H1 (cell line): ENCODE measurements around the gene PURB. TPM values are rescaled to one million over a fixed set of nuclear protein-coding genes. Genes with fewer than 3 reads are reported as not detected.

Experiments
- CTCF ChIA-PET: fragments of 300-600 bp; sonication (Branson Sonifier 250); formaldehyde crosslinking; loops from one replicate; lab custom pipeline; 2021; ENCODE audit not compliant: partially characterized antibody; lab: Charles Lee
- POLR2A ChIA-PET: fragments of 300-600 bp; sonication (Branson Sonifier 250); formaldehyde crosslinking; loops from one replicate; lab custom pipeline; 2021; ENCODE audit warnings: inconsistent platforms; ENCODE audit not compliant: partially characterized antibody; lab: Charles Lee
- DNase-seq, 2 experiments: peaks; one replicate each; pipeline versions ENCODE4 v3.0.0 to v3.0.0-alpha.2; 2010 to 2022; ENCODE audit warnings: low spot score in 2 of 2, low read depth in 1 of 2, mixed read lengths in 1 of 2
- FAIRE-seq: peaks from 2 replicates; lab custom pipeline; 2011; peaks lifted over from hg19 to GRCh38; lab: Jason Lieb, UNC
- H2AFZ ChIP-seq: 2 replicates; pipeline ENCODE4 v1.8.1; 2012; ENCODE audit warnings: low read length, inconsistent platforms
- H2AK5ac ChIP-seq: 2 replicates; pipeline ENCODE4 v1.6.1; 2013; ENCODE audit warnings: low read depth, low read length
- H2BK120ac ChIP-seq: replicated peaks from 2 replicates; pipeline ENCODE3; 2013; ENCODE audit warnings: low read depth, low read length, inconsistent platforms
- H2BK12ac ChIP-seq: 2 replicates; pipeline ENCODE4 v1.6.1; 2013; ENCODE audit warnings: low read depth, low read length
- H2BK15ac ChIP-seq: 2 replicates; pipeline ENCODE4 v1.6.1; 2013; ENCODE audit warnings: low read length
- H2BK20ac ChIP-seq: 2 replicates; pipeline ENCODE4 v1.6.1; 2013; ENCODE audit warnings: low read length
- H2BK5ac ChIP-seq: 2 replicates; pipeline ENCODE4 v1.6.1; 2013; ENCODE audit warnings: low read depth, low read length
- H3K14ac ChIP-seq: 2 replicates; pipeline ENCODE4 v1.6.1; 2013; ENCODE audit warnings: inconsistent platforms; ENCODE audit not compliant: insufficient read length
- H3K18ac ChIP-seq: 2 replicates; pipeline ENCODE4 v1.6.1; 2013; ENCODE audit warnings: low read length; ENCODE audit errors: extremely low read depth
- H3K23ac ChIP-seq: 2 replicates; pipeline ENCODE4 v1.6.1; 2013; ENCODE audit warnings: inconsistent platforms; ENCODE audit not compliant: insufficient read length
- H3K23me2 ChIP-seq: 2 replicates; pipeline ENCODE4 v1.6.1; 2013; ENCODE audit warnings: low read depth, low read length
- H3K27ac ChIP-seq: 2 replicates; pipeline ENCODE4 v1.6.1; 2011; ENCODE audit warnings: low read depth, low read length, inconsistent platforms
- H3K27me3 ChIP-seq, 4 experiments: replicated peaks in 1 of 4; 1 replicate in 1 of 4; 2 replicates in 3 of 4; pipeline versions ENCODE4 v1.6.1 to v1.8.1; 2011 to 2013; ENCODE audit warnings: low read length in 3 of 4, mild to moderate bottlenecking in 3 of 4, inconsistent platforms in 2 of 4, mixed read lengths in 2 of 4, moderate library complexity in 1 of 4; ENCODE audit not compliant: control insufficient read depth in 3 of 4, insufficient read depth in 3 of 4; ENCODE audit errors: extremely low read depth in 1 of 4
- H3K36me3 ChIP-seq, 4 experiments: 2 replicates each; pipeline versions ENCODE4 v1.6.1 to v1.8.1; 2011 to 2013; ENCODE audit warnings: mild to moderate bottlenecking in 4 of 4, low read length in 3 of 4, moderate library complexity in 2 of 4, control low read depth in 1 of 4, inconsistent platforms in 1 of 4; ENCODE audit not compliant: insufficient read depth in 4 of 4, control insufficient read depth in 2 of 4
- H3K4ac ChIP-seq: replicated peaks from 2 replicates; pipeline ENCODE3; 2013; ENCODE audit warnings: low read length, low read depth, mixed read lengths, inconsistent platforms; ENCODE audit not compliant: insufficient read length
- H3K4me1 ChIP-seq, 4 experiments: replicated peaks in 1 of 4; 1 replicate in 1 of 4; 2 replicates in 3 of 4; pipeline versions ENCODE4 v1.6.1 to v1.8.1; 2011 to 2013; ENCODE audit warnings: low read length in 3 of 4, inconsistent platforms in 2 of 4, mixed read lengths in 1 of 4; ENCODE audit not compliant: insufficient read depth in 4 of 4, control insufficient read depth in 3 of 4
- H3K4me2 ChIP-seq, 2 experiments: 2 replicates each; pipeline versions ENCODE4 v1.6.1 to v1.8.1; 2011 to 2013; ENCODE audit warnings: low read depth in 2 of 2, low read length in 2 of 2, control low read depth in 1 of 2, inconsistent platforms in 1 of 2, mild to moderate bottlenecking in 1 of 2; ENCODE audit not compliant: insufficient read depth in 1 of 2
- H3K4me3 ChIP-seq, 4 experiments: fragments of 200-600, 300-600 bp in 1 of 4; sonication (generic), shearing (Covaris generic), sonication (Bioruptor Twin) in 1 of 4; 2 replicates each; pipeline versions ENCODE4 v1.5.1 to v1.8.1; 2011 to 2016; ENCODE audit warnings: low read length in 4 of 4, low read depth in 3 of 4, control low read depth in 2 of 4, inconsistent platforms in 2 of 4, mild to moderate bottlenecking in 2 of 4, mixed read lengths in 1 of 4, moderate library complexity in 1 of 4; ENCODE audit not compliant: insufficient read depth in 2 of 4; ENCODE audit errors: extremely low read depth in 1 of 4
- H3K56ac ChIP-seq: replicated peaks from 2 replicates; pipeline ENCODE3; 2013; ENCODE audit warnings: low read depth, mild to moderate bottlenecking, mixed read lengths, low read length, inconsistent platforms; ENCODE audit not compliant: insufficient read length
- H3K79me1 ChIP-seq: 2 replicates; pipeline ENCODE4 v1.6.1; 2013; ENCODE audit warnings: low read depth, low read length, control low read depth
- H3K79me2 ChIP-seq, 2 experiments: 2 replicates each; pipeline versions ENCODE4 v1.6.1 to v1.8.1; 2012 to 2013; ENCODE audit warnings: low read length in 2 of 2, mild to moderate bottlenecking in 2 of 2, inconsistent platforms in 1 of 2; ENCODE audit not compliant: insufficient read depth in 2 of 2, control insufficient read depth in 1 of 2
- H3K9ac ChIP-seq, 4 experiments: replicated peaks in 1 of 4; 1 replicate in 1 of 4; 2 replicates in 3 of 4; pipeline versions ENCODE4 v1.6.1 to v1.8.1; 2011 to 2013; ENCODE audit warnings: low read depth in 3 of 4, low read length in 3 of 4, control low read depth in 2 of 4, mild to moderate bottlenecking in 2 of 4, moderate library complexity in 2 of 4, inconsistent platforms in 1 of 4; ENCODE audit errors: extremely low read depth in 1 of 4
- H3K9me3 ChIP-seq, 2 experiments: 2 replicates each; pipeline versions ENCODE4 v1.6.1 to v1.8.1; 2012 to 2013; ENCODE audit warnings: mild to moderate bottlenecking in 2 of 2, moderate library complexity in 2 of 2, control low read depth in 1 of 2, inconsistent platforms in 1 of 2, low read depth in 1 of 2, low read length in 1 of 2, mixed read lengths in 1 of 2; ENCODE audit not compliant: insufficient read depth in 2 of 2
- H4K20me1 ChIP-seq, 2 experiments: replicated peaks in 1 of 2; 2 replicates each; pipeline versions ENCODE3 to v1.8.1; 2011 to 2013; ENCODE audit warnings: inconsistent platforms in 2 of 2, low read length in 2 of 2, mild to moderate bottlenecking in 1 of 2; ENCODE audit not compliant: insufficient read depth in 2 of 2, control insufficient read depth in 1 of 2
- H4K5ac ChIP-seq: 2 replicates; pipeline ENCODE4 v1.6.1; 2013; ENCODE audit warnings: low read length, low read depth, mixed read lengths, inconsistent platforms; ENCODE audit not compliant: insufficient read length
- H4K8ac ChIP-seq: 2 replicates; pipeline ENCODE4 v1.8.0; 2013; ENCODE audit warnings: mild to moderate bottlenecking, moderate library complexity, low read length, inconsistent platforms; ENCODE audit not compliant: insufficient read depth; ENCODE audit errors: extremely low read depth
- H4K91ac ChIP-seq: replicated peaks from 2 replicates; pipeline ENCODE3; 2013; ENCODE audit warnings: low read length, mixed read lengths, inconsistent platforms; ENCODE audit not compliant: insufficient read length
- CBX5 ChIP-seq: fragments of 300-800, 300-1000 bp; sonication (generic); IDR thresholded peaks from 2 replicates; pipeline ENCODE4 v1.7.1; 2016; ENCODE audit warnings: antibody characterized with exemption, low read length, low read depth
- CREB1 ChIP-seq: IDR thresholded peaks from 2 replicates; pipeline ENCODE4 v1.6.1; 2012; ENCODE audit warnings: inconsistent platforms
- CTCF ChIP-seq, 3 experiments: IDR thresholded peaks; 1 replicate in 2 of 3; 2 replicates in 1 of 3; pipeline versions ENCODE4 v1.5.1 to v1.6.1; 2011; ENCODE audit warnings: low read length in 3 of 3, mild to moderate bottlenecking in 3 of 3, inconsistent platforms in 2 of 3, low read depth in 1 of 3, moderate library complexity in 1 of 3; ENCODE audit not compliant: insufficient read depth in 1 of 3; ENCODE audit errors: control extremely low read depth in 1 of 3
- EGR1 ChIP-seq: IDR thresholded peaks from 2 replicates; pipeline ENCODE4 v1.6.1; 2011; ENCODE audit warnings: low read depth, low read length, borderline replicate concordance
- MAFK ChIP-seq: IDR thresholded peaks from 2 replicates; pipeline ENCODE4 v1.6.1; 2012; ENCODE audit warnings: low read depth, mild to moderate bottlenecking, improper control_type of control experiment, low read length
- SAP30 ChIP-seq: fragments of 300-600 bp; sonication (generic); IDR thresholded peaks from 2 replicates; pipeline ENCODE4 v1.7.1; 2012; ENCODE audit warnings: low read length, moderate library complexity, mild to moderate bottlenecking, inconsistent platforms; ENCODE audit not compliant: insufficient read depth, insufficient replicate concordance
- SIN3A ChIP-seq, 2 experiments: IDR thresholded peaks in 1 of 2; conservative IDR thresholded peaks in 1 of 2; 2 replicates each; pipeline ENCODE4 v1.6.1; 2011 to 2012; ENCODE audit warnings: low read length in 2 of 2, improper control_type of control experiment in 1 of 2, low read depth in 1 of 2, mild to moderate bottlenecking in 1 of 2
- SP2 ChIP-seq: IDR thresholded peaks from 2 replicates; pipeline ENCODE4 v1.6.1; 2012; ENCODE audit warnings: mild to moderate bottlenecking, low read length, inconsistent platforms
- TAF1 ChIP-seq: IDR thresholded peaks from 2 replicates; pipeline ENCODE4 v1.6.1; 2011; ENCODE audit warnings: mild to moderate bottlenecking, low read depth, low read length
- TBP ChIP-seq: IDR thresholded peaks from 2 replicates; pipeline ENCODE4 v1.6.1; 2011; ENCODE audit warnings: low read depth, low read length, improper control_type of control experiment
- WGBS, 2 experiments: shearing (Covaris generic) in 1 of 2; methylation state at CpG; one replicate each; pipeline versions ENCODE4 v1.1.6 to v1.1.7; 2013 to 2015; ENCODE audit warnings: low lambda C conversion rate in 2 of 2, mixed read lengths in 2 of 2, inconsistent platforms in 1 of 2, low coverage in 1 of 2, missing lambda C conversion rate in 1 of 2; ENCODE audit not compliant: insufficient replicate concordance in 2 of 2, insufficient coverage in 1 of 2, insufficient read length in 1 of 2; ENCODE audit errors: extremely low coverage in 1 of 2, missing lambda C conversion rate in 1 of 2; 5-methylcytosine and 5-hydroxymethylcytosine counted together
- polyA plus RNA-seq, 7 experiments: library from polyadenylated mRNA; depleted of rRNA in 3 of 7; stranded (reverse) in 5 of 7; unstranded in 2 of 7; fragments of >200 nt in 5 of 7; fragments of 200-250 nt in 2 of 7; gene quantifications; 1 replicate in 5 of 7; 2 replicates in 1 of 7; 4 replicates in 1 of 7; pipeline versions ENCODE4 v1.2.1 to v1.2.3, GENCODE V29; 2011 to 2013; ENCODE audit warnings: missing spikeins in 2 of 7, mixed read lengths in 2 of 7
- total RNA-seq: library from RNA; stranded (reverse); fragmentation: NEBNext Ultra II Directional; extraction: Animal tissue kit (Norgen Biotek cat#: 25700); gene quantifications from 2 replicates; pipeline ENCODE4 v1.2.1, GENCODE V29; 2021

PURB gene
- total and polyA plus RNA-seq, 2 of the 8 experiments (the other 6 are each of a cell fraction or from before 2014, with no cell fraction given): 3.3 to 22.7 TPM

GRCh38 chr7:44852590-44852989, 32.7 kb downstream of the PURB start:
- no peak overlapping the region for H4K8ac ChIP-seq
- H3K23me2 ChIP-seq: no peaks in the 10 kb centered on the region; the same call in 1 of the 2 replicates
- WGBS, 2 experiments: 82% methylated on average over 3 of the region's 3 CpGs; no CpG with 5 or more reads in 1 of the 2 experiments
- H2BK120ac ChIP-seq: no peak overlapping the region
- no peak overlapping the region for H2AFZ ChIP-seq
- no peaks in the 10 kb centered on the region for H3K36me3 ChIP-seq
- H2BK5ac ChIP-seq: no peak overlapping the region
- no peaks in the 10 kb centered on the region for H3K79me1 ChIP-seq
- ChIA-PET CTCF (interaction anchor here (0.7 to 1.2 kb wide), 2 partner anchors 69 to 262 kb away, joined by 4 to 5 read pairs; no protein-coding TSS in a partner anchor), POLR2A (interaction anchor here (1.4 to 1.8 kb wide), 3 partner anchors 48 to 129 kb away, joined by 3 to 7 read pairs (median 4); no protein-coding TSS in a partner anchor)
- H3K9me3 ChIP-seq: no peaks in the 10 kb centered on the region
- no peak overlapping the region for H4K91ac ChIP-seq
- H3K27ac ChIP-seq: no peak overlapping the region
- H3K14ac ChIP-seq: no peak overlapping the region
- no peak overlapping the region for H3K4me3 ChIP-seq
- FAIRE-seq: no peak
- H3K4ac ChIP-seq: no peak overlapping the region
- H2BK15ac ChIP-seq: no peak overlapping the region
- H3K27me3 ChIP-seq: no peaks in the 10 kb centered on the region
- no peaks in the 10 kb centered on the region; a peak in 1 of 7 replicates for H3K4me1 ChIP-seq
- no peak overlapping the region for H4K5ac ChIP-seq
- no peaks in the 10 kb centered on the region for H4K20me1 ChIP-seq
- no peak overlapping the region for H2AK5ac ChIP-seq
- H3K56ac ChIP-seq: no peak overlapping the region
- H3K79me2 ChIP-seq: no peaks in the 10 kb centered on the region; a peak in 1 of 4 replicates
- no peak overlapping the region for H3K18ac ChIP-seq
- no peak overlapping the region for H3K23ac ChIP-seq
- H3K9ac ChIP-seq: no peak overlapping the region
- H3K4me2 ChIP-seq: no peak overlapping the region
- no peak for DNase-seq
- H2BK20ac ChIP-seq: no peak overlapping the region
- H2BK12ac ChIP-seq: no peak overlapping the region
- TF ChIP-seq CTCF (IDR thresholded peaks at IDR 0.05; ENCODE audit: control extremely low read depth in 1 of 3, insufficient read depth in 1 of 3, low read depth in 1 of 3, low read length in 3 of 3) (no peak), EGR1 (no peak), TBP (no peak), CBX5 (no peak), CREB1 (no peak), MAFK (no peak), SIN3A (conservative IDR thresholded peaks at IDR 0.05 in 1 of 2, IDR thresholded peaks at IDR 0.05 in 1 of 2; ENCODE audit: low read depth in 1 of 2, low read length in 2 of 2) (no peak), TAF1 (no peak), SAP30 (no peak), SP2 (no peak)
